HTERT RPE-1 (cell line): Measurements from ENCODE around the gene TPK1.
"Not testable (repeated sequence)": the region's sequence is repeated elsewhere in the genome, so short reads cannot be mapped to it uniquely, and the experiment has no call there.

Source experiments
- in situ Hi-C: fragments of 300-500 bp; cut with MboI; formaldehyde crosslinking; loops from 4 replicates; pipeline ENCODE4 v1.14.3; 2020; ENCODE audit warnings: low sequenced_read_pairs

Gene TPK1

DNA sequence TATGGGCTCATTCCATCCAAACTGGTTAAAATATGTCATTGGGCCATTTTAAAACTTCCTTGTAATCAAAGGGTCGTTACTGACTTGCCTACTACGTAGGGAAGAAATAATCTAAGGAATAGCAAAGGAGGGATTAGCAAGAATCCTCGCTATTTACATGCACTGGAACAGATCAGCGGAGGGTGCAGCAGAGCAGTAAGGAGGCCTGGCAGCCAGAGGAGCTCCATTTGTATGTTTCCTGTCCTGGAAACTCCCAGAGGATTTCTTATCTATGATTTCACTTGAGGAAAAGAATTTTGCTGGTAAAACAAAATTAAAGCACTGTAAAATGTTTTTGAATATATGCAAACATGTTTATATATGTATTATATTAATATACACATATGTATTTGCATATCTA, 107.3 kb downstream of the TPK1 start:
- in situ Hi-C loops, result no loop called here

DNA sequence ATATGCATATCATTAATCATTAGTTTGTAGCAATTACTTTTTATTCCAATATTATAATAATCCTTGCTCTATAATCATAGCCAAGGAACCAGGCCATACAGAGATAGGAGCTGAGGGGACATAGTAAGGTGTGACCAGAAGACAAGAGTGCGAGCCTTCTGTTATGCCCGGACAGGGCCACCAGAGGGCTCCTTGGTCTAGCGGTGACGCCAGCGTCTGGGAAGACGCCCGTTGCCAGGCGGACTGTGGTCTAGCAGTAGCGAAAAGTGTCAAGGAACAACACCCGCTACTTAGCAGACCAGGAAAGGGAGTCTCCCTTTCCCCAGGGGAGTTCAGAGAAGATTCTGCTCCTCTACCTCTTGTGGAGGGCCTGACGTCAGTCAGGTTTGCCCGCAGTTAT, 109.0 kb downstream of the TPK1 start:
- in situ Hi-C loops, result not testable (repeated sequence)

DNA sequence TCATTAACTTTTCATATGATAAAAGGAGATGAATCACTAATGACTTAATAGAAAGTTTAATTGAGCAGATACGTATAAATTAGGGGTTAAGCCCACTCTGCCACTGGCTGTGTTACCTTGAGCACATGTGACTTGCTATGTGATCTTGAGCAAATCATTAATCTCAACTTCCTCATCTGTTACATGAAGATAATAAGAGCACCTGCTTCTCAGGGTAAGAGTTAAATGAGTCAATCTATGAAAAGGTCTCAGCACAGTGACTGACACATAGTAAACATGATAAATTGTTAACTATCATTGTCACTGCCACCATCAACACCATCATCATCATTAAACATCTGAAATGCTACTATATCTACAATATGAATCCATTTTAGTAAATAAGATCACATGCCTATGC, 110.8 kb downstream of the TPK1 start:
- in situ Hi-C loops, result no loop called here

DNA sequence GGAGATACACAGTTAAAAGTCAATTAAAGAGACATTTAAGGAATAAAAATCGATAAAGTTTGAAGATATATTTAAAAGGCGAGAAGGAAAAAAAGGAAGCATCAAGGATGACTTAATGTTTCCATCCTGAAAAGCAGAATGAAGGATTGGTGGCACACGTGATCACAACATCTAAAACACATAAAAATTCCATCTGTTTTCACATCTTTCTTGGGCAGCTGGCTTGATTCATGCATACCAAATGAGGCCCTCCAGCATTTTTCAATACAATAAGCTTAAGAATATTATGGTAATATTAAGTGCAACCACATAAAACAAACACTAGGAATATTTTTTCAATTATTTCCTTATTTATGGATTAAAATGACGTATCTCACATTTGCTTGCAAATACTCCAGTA, 112.6 kb downstream of the TPK1 start:
- in situ Hi-C loops, result no loop called here

DNA sequence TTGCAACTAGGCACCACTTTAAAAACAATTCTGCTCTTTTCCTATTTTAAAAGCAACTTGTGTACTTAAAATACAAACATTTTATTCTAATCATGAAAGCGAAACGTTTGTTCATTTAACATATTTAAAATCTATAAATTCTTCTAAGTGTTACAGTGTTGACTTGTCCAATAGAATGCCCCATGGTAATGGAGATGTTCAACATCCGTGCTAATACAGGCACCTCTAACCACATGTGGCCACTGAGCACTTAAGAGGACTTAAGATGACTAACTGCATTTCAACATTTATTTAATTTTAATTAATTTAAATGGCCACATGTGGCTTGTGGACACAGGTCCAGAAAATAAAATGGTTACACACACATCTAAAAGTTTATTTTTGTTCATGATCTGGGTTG, 115.1 kb downstream of the TPK1 start:
- in situ Hi-C loops, result no loop called here

DNA sequence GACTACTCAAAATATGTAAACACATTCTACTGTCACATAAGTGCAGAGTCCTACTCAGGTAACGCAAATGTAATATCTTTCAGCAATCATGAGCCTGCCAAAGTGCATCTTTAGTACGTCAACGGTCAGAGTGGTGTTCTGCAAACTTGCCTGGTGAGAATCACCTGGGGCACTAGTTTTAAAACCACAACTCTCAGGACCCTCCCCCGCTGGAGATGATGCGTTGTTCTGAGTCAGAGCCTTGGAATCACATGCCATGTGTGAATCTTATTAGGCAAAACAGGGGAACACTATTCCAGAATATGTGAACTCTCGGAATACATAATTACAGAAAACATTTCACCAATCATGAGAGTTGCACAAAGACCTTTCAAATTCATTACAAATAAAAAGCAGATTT, 115.7 kb downstream of the TPK1 start:
- in situ Hi-C loops, result no loop called here

DNA sequence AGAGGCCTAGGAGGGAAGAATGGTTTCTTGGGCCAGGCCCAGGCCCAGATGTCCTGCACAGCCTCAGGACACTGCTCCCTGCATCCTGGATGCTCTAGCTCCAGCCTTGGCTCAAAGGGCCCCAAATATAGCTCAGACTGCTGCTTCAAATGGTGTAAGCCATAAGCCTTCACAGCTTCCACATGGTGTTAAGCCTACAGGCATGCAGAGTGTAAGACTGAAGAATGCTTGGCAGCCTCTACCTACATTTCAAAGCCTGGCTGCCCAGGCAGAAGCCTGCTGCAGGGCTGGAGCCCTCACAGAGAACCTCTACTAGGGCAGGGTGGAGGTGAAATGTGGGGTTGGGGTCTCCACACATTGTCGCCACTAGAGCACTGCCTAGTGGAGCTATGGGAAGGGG, 118.1 kb downstream of the TPK1 start:
- in situ Hi-C loops, result no loop called here

DNA sequence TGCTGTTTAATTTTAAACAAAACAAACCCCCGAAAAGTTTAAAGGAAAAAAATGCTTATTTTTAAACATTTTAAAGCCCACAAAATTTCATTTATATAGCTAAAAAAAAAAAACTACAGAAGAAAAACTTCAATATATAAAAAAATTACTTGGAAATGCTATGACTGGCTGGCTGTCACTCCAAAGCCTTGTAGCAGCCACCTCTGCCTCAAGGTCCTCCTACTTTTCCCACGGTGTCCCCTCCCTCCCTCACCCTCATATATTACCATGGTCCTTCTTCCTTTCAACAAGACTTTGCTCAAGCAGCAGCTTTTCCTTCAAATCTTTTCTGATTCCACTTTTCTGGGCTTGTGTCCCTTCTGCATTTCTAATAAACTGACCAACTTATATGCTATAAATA, 122.0 kb downstream of the TPK1 start:
- in situ Hi-C loops, result no loop called here

DNA sequence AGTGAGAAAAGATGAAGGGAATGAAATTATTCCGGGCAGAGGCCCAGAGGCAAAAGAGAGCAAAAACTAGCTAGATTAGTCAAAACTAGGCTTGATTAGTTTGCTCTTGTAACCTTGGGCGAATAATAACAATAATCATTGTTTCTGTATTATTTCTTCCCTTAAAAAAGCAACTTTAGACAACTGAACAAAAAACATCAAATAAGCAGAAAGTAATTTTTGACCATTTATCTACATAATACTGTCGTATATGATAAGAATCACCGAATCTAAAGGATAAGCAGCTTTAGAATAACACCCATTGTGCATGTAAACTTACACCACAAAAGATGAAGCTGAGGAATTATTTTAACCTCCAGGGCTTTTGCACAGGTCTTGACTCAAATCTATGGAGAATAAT, 125.1 kb downstream of the TPK1 start:
- in situ Hi-C loops, result no loop called here

DNA sequence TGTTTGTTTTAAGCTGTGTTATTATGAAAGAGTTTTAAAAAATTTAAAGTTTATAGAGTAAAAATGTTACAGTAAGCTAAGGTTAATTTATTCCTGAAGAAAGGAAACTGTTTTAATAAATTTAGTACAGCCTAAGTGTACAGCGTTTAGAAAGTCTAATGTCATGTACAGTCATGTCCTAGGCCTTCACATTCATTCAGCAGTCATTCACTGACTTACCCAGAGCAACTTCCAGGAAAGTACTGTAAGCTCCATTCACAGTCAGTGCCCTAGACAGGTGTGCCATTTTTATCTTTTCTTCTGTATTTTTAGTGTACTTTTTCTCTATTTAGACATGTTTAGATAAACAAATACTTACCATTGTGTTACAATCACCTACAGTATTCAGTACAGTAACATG, 126.8 kb downstream of the TPK1 start:
- in situ Hi-C loops, result no loop called here

DNA sequence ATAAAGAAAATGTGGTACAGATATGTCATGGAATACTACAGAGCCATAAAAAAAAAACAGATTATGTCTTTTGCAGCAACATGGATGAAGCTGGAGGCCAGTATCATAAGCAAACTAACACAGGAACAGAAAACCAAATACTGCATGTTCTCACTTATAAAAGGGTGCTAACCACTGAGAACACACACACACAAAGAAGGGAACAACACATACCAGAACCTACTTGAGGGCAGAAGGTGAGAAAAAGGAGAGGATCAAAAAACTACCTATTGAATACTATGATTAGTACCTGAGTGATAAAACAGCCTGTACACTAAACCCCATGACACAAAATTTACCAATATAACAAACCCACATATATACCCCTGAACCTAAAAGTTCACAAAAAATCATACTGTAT, 144.6 kb downstream of the TPK1 start:
- in situ Hi-C loops, result no loop called here

DNA sequence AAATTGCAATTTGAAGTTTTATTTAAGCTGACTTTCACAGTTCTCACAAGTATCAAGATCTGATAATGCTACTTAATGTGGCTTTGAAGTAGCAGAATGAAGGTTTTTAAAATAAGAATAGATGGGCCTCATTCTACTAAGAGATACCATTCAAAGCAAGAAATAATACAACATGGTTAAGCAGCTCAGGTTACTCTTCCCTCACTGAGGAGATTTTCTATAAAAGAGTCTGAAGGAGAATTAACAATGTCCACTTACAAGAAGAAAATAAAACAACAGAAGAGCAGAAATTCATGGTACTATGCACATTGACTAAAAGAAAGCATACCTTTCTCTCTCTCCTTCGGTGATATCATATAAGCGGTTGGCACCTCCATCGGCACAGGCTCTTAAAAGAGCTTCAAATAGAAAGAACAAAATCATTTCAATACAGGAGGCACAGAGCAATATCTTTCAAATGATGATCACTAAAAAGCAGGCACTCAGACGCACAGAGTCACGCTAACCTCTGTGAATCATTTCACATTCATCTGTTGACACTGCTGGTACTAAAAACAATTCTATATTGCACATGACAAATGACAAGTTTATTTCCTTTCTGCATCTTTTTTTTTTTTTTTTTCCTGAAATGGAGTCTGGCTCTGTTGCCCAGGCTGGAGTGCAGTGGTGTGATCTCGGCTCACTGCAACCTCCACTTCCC, 153.1 kb downstream of the TPK1 start:
- in situ Hi-C loops, result no loop called here

DNA sequence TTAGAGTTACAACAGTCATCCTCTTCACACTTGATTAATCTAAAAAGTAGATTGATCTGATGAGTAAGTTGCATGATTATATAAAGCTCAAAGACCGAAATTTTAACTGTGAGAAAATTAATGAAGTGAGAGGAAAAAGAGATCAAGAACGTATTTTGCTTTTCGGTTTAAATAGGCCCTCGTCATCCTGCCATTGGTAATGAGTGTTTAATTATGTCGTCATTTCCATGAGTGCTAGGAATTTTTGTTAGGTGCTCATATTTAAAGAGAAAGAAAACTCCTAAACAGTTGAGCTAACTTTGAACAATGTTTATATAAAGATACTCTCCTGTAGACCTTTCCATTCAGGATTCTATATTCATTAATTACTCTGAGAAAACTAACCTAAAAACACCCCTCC, 159.4 kb downstream of the TPK1 start:
- in situ Hi-C loops, result no loop called here

DNA sequence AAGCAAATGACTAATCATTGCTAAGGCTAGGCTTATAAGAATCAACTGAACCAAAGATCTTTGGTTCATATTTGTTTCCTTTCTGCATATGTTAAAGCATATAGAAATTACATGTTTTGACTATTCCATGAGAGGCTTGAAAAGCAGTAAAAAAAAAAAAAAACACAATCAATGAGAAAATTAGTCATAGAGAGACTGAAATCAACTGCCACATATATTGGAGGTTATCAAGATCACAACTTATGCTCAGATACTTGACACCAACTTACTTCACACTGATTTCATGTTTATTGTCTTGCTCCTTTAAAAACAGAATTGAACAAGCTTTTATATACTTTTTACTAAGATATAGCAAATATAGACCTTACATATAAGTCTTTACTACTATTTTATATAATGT, 161.3 kb downstream of the TPK1 start:
- in situ Hi-C loops, result no loop called here

DNA sequence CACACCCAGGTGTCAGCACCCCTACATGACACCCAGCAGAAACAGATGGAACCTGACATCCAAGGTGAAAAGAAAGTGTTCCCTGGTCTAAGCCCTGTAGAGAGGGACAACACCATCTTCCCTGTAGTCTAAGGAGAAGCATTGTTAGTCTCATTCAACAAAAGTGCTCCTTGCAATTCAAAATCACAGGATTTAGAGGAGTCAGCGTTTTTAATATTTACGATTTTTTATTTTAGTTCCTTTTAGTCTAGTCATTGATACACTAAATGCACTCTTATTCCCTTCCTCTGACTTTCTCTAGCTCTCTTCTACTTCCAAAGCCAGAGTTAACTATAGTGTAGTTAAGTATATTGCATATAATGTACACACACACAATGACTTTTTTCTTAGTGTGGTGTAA, 163.0 kb downstream of the TPK1 start:
- in situ Hi-C loops, result no loop called here

DNA sequence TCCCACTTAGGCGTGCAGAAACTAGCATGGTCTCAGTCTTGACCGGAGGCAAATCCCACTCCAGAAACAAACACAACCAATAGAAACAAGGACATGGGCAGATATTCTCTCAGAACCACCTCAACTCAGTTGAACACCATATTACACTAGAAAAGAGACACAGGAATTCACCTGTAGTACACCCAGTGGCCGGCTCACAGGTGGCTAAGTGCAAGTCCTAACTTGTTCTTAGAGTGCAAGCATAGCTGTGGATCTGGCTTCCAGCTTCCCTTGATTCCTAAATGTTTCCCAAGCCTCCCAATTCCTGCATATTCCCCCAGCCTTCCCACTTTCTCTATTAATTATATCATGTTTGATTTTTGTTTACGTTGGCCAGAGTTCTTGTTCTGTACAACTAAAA, 164.4 kb downstream of the TPK1 start:
- in situ Hi-C loops, result no loop called here

DNA sequence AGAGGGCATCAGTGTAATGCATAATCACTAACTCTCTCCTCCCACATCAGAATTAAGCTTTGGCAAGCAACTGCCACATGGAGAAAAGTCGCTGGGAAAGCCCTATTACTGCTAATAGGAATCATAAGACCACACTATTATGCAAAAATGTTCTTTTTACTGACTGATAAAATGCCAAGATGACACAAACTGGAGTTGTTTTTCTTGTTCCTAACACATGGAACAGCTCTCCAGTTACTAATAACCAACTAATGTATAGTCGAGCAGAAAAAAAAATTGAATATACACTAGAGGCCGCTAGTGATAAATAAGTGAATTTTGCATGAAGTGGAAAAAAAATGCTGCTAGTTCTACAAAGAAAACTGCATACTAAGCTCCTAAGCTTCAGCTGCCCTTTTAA, 165.6 kb downstream of the TPK1 start:
- in situ Hi-C loops, result no loop called here

DNA sequence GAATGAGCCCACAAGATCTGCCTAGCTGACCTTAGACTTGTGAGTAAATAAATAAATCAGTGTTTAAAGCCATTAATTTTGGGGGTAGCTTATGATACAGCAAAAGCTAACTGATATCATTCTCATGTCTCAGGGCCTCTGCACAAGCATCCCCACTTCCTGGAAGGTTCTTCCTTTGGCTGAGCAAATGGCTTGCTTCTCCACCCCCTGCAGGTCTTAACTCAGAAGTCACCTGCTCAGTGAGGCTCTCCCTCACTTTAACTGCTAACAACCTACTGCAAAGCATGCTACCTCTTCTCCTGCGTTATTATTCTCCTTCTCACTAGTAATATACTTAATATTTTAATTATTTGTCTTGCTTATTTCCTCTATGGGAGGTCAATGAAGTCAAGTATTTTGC, 167.3 kb downstream of the TPK1 start:
- in situ Hi-C loops, result no loop called here

DNA sequence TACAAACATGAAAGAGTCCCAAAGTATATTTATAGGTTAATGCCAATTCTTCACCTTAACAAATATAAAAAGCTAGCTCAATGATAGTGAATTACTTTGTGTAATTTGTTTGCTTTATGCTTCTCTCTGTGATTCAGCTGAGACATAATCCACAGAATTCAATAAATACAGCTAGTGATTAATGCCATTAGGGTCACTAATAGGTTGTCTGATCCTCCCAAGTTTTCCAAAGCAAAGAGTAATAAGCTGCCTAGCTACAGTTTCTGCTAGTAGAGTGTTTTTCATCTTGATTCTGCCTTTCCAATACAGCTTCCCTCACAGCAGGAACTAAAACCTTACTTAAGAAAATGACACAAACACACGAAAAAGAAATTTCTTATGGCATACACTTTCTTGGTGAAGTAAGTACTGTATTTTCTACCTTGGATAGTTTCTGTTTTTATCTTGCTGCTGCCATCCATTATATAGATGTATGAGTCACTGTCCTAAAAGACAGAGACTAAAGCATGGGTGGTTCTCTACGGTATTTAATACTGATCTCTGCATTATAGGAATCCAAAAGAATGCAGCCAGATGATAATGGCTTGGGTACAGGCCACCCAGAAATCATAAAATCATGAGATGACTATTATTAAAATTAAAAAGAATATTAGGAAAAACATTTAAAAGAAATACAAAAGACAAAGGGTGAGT, 170.0 kb downstream of the TPK1 start:
- in situ Hi-C loops, result no loop called here

DNA sequence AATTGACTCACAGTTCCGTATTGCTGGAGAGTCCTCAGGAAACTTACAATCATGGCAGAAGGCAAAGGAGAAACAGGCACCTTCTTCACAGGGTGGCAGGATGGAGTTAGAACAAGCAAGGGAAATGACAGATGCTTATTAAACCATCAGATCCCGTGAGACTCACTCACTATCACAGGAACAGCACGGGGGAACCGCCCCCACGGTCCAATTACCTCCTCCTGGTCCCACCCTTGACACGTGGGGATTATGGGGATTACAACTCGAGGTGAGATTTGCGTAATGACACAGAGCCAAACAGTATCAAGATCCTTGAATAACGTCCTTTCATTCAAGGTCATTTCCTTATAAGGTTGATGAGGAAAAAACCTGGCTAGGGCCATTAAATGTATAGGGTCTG, 176.6 kb downstream of the TPK1 start:
- in situ Hi-C loops, result no loop called here

DNA sequence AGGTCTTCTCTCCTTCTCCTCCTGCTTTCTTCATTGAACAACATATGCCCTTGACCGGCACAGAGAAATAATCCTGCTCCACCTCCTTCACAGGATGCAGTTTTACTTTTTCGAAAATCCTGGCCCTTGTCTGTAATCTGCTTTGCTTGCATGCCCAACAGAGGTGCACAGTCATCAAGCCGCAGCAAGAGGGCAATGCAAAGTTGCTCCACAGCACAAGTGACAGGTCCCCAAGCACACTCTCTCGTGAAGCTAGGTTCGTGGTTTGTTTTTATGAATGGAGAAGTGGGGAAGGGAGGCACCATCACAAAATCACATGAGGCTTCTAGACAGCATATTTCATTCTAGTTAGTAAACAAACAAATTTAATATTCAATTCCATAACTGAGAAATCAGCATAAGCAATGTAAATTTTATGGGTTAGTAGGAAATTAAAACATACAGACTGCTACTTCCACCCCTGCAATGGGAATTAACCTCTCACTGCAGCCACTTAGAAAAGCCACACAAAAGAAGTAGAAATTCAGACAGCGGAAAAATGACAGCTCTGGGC, 178.8 kb downstream of the TPK1 start:
- in situ Hi-C loops, result no loop called here

DNA sequence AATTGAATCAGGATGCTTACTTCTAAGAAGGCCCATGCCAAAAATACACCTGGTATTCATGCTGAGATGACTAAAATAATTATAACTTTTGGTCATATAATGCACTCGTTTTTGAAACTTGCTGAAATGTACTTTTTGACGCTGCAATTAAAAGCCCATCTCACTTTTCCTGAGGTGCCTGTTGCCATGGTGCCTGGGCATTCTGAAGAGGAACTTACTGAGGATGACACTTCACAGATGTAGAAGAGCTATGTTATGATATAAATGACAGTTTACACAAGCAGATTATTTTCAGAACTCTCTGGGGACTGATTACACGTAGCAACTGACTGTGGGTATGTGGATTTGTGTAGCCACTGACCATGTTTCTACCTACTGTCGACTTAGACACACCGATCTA, 182.4 kb downstream of the TPK1 start:
- in situ Hi-C loops, result no loop called here

DNA sequence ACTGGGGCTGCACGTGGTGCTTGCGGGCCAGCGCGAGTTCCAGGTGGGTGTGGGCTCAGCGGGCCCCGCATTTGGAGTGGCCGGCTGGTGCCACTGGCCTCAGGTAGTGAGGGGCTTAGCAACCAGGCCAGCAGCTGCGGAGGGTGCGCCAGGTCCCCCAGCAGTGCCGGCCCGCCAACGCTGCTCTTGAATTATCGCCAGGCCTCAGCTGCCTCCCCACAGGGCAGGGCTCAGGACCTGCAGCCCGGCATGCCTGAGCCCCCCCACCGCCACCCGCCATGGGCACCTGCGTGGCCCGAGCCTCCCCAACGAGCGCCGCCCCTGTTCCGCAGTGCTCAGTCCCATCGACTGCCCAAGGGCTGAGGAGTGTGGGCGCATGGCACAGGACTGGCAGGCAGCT, 185.4 kb downstream of the TPK1 start:
- in situ Hi-C loops, result no loop called here
